WTC11 (cell line): ENCODE results near the gene LATS1. TPM values are rescaled to one million over a fixed set of nuclear protein-coding genes. Genes with fewer than 3 reads are reported as not detected.

ENCODE experiments used
- ATAC-seq: fragments of 200-7000 bp; cut with Tn5 transposase; 2 replicates; pipeline ENCODE4 v1.10.0; 2021; ENCODE audit warnings: mild to moderate bottlenecking, moderate library complexity
- CTCF ChIA-PET: fragments of 300-600 bp; sonication (Branson Sonifier 250); formaldehyde crosslinking; loops from one replicate; lab custom pipeline; 2021; ENCODE audit warnings: antibody characterized with exemption; lab: Charles Lee
- POLR2A ChIA-PET: fragments of 350-600 bp; sonication (Branson Sonifier 250); formaldehyde crosslinking; loops from one replicate; lab custom pipeline; 2021; ENCODE audit warnings: antibody characterized with exemption; lab: Charles Lee
- DNase-seq: peaks from one replicate; pipeline ENCODE4 v3.0.0; 2021; ENCODE audit warnings: low spot score
- H3K27ac Mint-ChIP-seq: 2 replicates; pipeline ENCODE4 v1.8.0; 2021; ENCODE audit warnings: mixed read lengths
- H3K27me3 Mint-ChIP-seq: 2 replicates; pipeline ENCODE4 v1.8.0; 2021; ENCODE audit warnings: low read depth, mild to moderate bottlenecking, moderate library complexity, mixed read lengths
- H3K36me3 Mint-ChIP-seq: 2 replicates; pipeline ENCODE4 v1.8.0; 2021; ENCODE audit warnings: mixed read lengths
- H3K4me1 Mint-ChIP-seq: 2 replicates; pipeline ENCODE4 v1.8.0; 2022; ENCODE audit warnings: mixed read lengths
- H3K4me3 Mint-ChIP-seq: 2 replicates; pipeline ENCODE4 v1.8.0; 2021; ENCODE audit warnings: mild to moderate bottlenecking, moderate library complexity, mixed read lengths
- H3K9me3 Mint-ChIP-seq: 2 replicates; pipeline ENCODE4 v1.8.0; 2021; ENCODE audit warnings: mixed read lengths
- ATF1 ChIP-seq: sonication (generic); formaldehyde crosslinking; IDR thresholded peaks from 2 replicates; pipeline ENCODE4 v1.8.1; 2023; ENCODE audit warnings: mild to moderate bottlenecking, moderate library complexity, missing genetic modification reagents
- FOXJ3 ChIP-seq: sonication (generic); formaldehyde crosslinking; IDR thresholded peaks from 2 replicates; pipeline ENCODE4 v1.9.0; 2021; ENCODE audit warnings: missing genetic modification reagents, mild to moderate bottlenecking, borderline replicate concordance
- FOXP1 ChIP-seq: sonication (generic); formaldehyde crosslinking; IDR thresholded peaks from 2 replicates; pipeline ENCODE4 v1.8.0; 2022; ENCODE audit warnings: missing genetic modification reagents, mild to moderate bottlenecking, moderate library complexity, borderline replicate concordance
- GABPB1 ChIP-seq: sonication (generic); formaldehyde crosslinking; IDR thresholded peaks from 2 replicates; pipeline ENCODE4 v1.8.1; 2023; ENCODE audit warnings: mild to moderate bottlenecking, missing genetic modification reagents
- GRHL2 ChIP-seq: fragments of 250-450 bp; sonication (Bioruptor Pico); IDR thresholded peaks from 2 replicates; pipeline ENCODE4 v1.8.0; 2022; ENCODE audit warnings: mild to moderate bottlenecking, moderate library complexity; ENCODE audit not compliant: insufficient replicate concordance, severe bottlenecking
- GTF2I ChIP-seq: fragments of 250-450 bp; sonication (Bioruptor Pico); conservative IDR thresholded peaks from 2 replicates; pipeline ENCODE4 v1.4.0; 2021; ENCODE audit warnings: mild to moderate bottlenecking
- NR3C1 ChIP-seq: sonication (generic); formaldehyde crosslinking; conservative IDR thresholded peaks from 2 replicates; pipeline ENCODE4 v1.8.1; 2023; ENCODE audit warnings: low read depth, mild to moderate bottlenecking, missing genetic modification reagents
- RELA ChIP-seq: sonication (generic); formaldehyde crosslinking; IDR thresholded peaks from 2 replicates; pipeline ENCODE4 v1.8.1; 2022; ENCODE audit warnings: missing genetic modification reagents, mild to moderate bottlenecking, borderline replicate concordance
- SP1 ChIP-seq: sonication (generic); formaldehyde crosslinking; conservative IDR thresholded peaks from 2 replicates; pipeline ENCODE4 v1.8.1; 2022; ENCODE audit warnings: missing genetic modification reagents
- TEAD1 ChIP-seq: sonication (generic); formaldehyde crosslinking; IDR thresholded peaks from 2 replicates; pipeline ENCODE4 v1.8.0; 2022; ENCODE audit warnings: mild to moderate bottlenecking, missing genetic modification reagents
- TP53 ChIP-seq: sonication (generic); formaldehyde crosslinking; IDR thresholded peaks from 2 replicates; pipeline ENCODE4 v1.8.1; 2023; ENCODE audit warnings: mild to moderate bottlenecking, missing genetic modification reagents
- ZNF232 ChIP-seq: sonication (generic); formaldehyde crosslinking; IDR thresholded peaks from 2 replicates; pipeline ENCODE4 v1.8.0; 2022; ENCODE audit warnings: mild to moderate bottlenecking, missing genetic modification reagents
- ZNF671 ChIP-seq: fragments of 250-450 bp; sonication (Bioruptor Pico); IDR thresholded peaks from 2 replicates; pipeline ENCODE4 v1.8.0; 2021; ENCODE audit warnings: mild to moderate bottlenecking
- total RNA-seq: library from RNA; stranded (reverse); gene quantifications from 3 replicates; pipeline ENCODE4 v1.2.3, GENCODE V29; 2021
- TF ChIP-seq, protein P1 (sequence below): sonication (generic); formaldehyde crosslinking; IDR thresholded peaks from 2 replicates; pipeline ENCODE4 v1.8.0; 2022; ENCODE audit warnings: mild to moderate bottlenecking, missing genetic modification reagents
- TF ChIP-seq, protein P2 (sequence below): fragments of 250-450 bp; sonication (Bioruptor Pico); IDR thresholded peaks from 2 replicates; pipeline ENCODE4 v1.9.0; 2021; ENCODE audit warnings: moderate library complexity, mild to moderate bottlenecking, inconsistent platforms, borderline replicate concordance
- TF ChIP-seq, protein P3 (sequence below): sonication (generic); formaldehyde crosslinking; conservative IDR thresholded peaks from 2 replicates; pipeline ENCODE4 v1.8.1; 2022; ENCODE audit warnings: mild to moderate bottlenecking, missing genetic modification reagents
- TF ChIP-seq, protein P4 (sequence below): sonication (generic); formaldehyde crosslinking; IDR thresholded peaks from 2 replicates; pipeline ENCODE4 v1.8.1; 2023; ENCODE audit warnings: mild to moderate bottlenecking, moderate library complexity, missing genetic modification reagents
- TF ChIP-seq, protein P5 (sequence below): sonication (generic); formaldehyde crosslinking; IDR thresholded peaks from 2 replicates; pipeline ENCODE4 v1.8.0; 2022; ENCODE audit warnings: mild to moderate bottlenecking, missing genetic modification reagents
- TF ChIP-seq, protein P6 (sequence below): fragments of 250-450 bp; sonication (Bioruptor Pico); IDR thresholded peaks from 2 replicates; pipeline ENCODE4 v1.9.0; 2021; ENCODE audit warnings: mild to moderate bottlenecking
- TF ChIP-seq, protein P7 (sequence below): sonication (generic); formaldehyde crosslinking; IDR thresholded peaks from 2 replicates; pipeline ENCODE4 v1.8.1; 2022; ENCODE audit warnings: low read depth, mild to moderate bottlenecking, moderate library complexity, missing genetic modification reagents, borderline replicate concordance
- TF ChIP-seq, protein P8 (sequence below): sonication (generic); formaldehyde crosslinking; IDR thresholded peaks from 2 replicates; pipeline ENCODE4 v1.8.0; 2022; ENCODE audit warnings: missing genetic modification reagents
- TF ChIP-seq, protein P9 (sequence below): sonication (generic); formaldehyde crosslinking; IDR thresholded peaks from 2 replicates; pipeline ENCODE4 v1.8.1; 2023; ENCODE audit warnings: mild to moderate bottlenecking, missing genetic modification reagents, moderate library complexity
- TF ChIP-seq, protein P10 (sequence below): fragments of 200-600 bp; IDR thresholded peaks from 2 replicates; pipeline ENCODE4 v1.8.0; 2022; ENCODE audit warnings: antibody characterized with exemption

The LATS1 gene
- total RNA-seq, 1 experiment from 2014 or later, result 24.2 TPM

DNA sequence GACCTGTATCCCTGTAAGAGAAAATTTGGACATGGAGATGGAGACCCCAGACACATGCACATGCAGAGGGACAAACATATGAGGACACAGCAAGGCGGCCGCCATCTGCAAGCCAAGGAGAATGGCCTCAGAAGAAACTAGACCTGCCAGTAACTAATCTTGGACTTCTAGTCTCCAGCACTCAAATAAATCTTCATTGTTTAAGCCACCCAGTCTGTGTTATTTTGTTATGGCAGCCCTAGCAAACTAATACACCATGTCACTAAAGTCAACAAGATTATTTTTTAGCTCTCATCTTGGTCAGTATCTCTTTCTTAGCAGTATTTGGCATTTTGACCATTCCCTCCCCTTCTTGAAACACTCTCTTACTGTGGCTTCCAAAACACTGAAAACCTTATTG, 26.7 kb downstream of the LATS1 start (continued):
- TF ChIP-seq GRHL2 (CRISPR knock-in tag), result no peak
- no peak for TF ChIP-seq GTF2I (CRISPR knock-in tag)
- TF ChIP-seq RELA, result no peak
- TF ChIP-seq, protein P1, sequence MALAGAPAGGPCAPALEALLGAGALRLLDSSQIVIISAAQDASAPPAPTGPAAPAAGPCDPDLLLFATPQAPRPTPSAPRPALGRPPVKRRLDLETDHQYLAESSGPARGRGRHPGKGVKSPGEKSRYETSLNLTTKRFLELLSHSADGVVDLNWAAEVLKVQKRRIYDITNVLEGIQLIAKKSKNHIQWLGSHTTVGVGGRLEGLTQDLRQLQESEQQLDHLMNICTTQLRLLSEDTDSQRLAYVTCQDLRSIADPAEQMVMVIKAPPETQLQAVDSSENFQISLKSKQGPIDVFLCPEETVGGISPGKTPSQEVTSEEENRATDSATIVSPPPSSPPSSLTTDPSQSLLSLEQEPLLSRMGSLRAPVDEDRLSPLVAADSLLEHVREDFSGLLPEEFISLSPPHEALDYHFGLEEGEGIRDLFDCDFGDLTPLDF, result no peak
- TF ChIP-seq, protein P2, sequence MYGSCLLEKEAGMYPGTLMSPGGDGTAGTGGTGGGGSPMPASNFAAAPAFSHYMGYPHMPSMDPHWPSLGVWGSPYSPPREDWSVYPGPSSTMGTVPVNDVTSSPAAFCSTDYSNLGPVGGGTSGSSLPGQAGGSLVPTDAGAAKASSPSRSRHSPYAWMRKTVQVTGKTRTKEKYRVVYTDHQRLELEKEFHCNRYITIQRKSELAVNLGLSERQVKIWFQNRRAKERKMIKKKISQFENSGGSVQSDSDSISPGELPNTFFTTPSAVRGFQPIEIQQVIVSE (CRISPR knock-in tag), result no peak
- TF ChIP-seq, protein P3, sequence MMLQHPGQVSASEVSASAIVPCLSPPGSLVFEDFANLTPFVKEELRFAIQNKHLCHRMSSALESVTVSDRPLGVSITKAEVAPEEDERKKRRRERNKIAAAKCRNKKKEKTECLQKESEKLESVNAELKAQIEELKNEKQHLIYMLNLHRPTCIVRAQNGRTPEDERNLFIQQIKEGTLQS (CRISPR knock-in tag), result no peak
- TF ChIP-seq, protein P4, sequence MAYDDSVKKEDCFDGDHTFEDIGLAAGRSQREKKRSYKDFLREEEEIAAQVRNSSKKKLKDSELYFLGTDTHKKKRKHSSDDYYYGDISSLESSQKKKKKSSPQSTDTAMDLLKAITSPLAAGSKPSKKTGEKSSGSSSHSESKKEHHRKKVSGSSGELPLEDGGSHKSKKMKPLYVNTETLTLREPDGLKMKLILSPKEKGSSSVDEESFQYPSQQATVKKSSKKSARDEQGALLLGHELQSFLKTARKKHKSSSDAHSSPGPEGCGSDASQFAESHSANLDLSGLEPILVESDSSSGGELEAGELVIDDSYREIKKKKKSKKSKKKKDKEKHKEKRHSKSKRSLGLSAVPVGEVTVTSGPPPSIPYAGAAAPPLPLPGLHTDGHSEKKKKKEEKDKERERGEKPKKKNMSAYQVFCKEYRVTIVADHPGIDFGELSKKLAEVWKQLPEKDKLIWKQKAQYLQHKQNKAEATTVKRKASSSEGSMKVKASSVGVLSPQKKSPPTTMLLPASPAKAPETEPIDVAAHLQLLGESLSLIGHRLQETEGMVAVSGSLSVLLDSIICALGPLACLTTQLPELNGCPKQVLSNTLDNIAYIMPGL (CRISPR knock-in tag), result no peak
- TF ChIP-seq, protein P5, sequence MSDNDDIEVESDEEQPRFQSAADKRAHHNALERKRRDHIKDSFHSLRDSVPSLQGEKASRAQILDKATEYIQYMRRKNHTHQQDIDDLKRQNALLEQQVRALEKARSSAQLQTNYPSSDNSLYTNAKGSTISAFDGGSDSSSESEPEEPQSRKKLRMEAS (CRISPR knock-in tag), result no peak
- TF ChIP-seq, protein P6, sequence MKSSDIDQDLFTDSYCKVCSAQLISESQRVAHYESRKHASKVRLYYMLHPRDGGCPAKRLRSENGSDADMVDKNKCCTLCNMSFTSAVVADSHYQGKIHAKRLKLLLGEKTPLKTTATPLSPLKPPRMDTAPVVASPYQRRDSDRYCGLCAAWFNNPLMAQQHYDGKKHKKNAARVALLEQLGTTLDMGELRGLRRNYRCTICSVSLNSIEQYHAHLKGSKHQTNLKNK (CRISPR knock-in tag), result no peak
- TF ChIP-seq NR3C1 (CRISPR knock-in tag), result no peak
- TF ChIP-seq, protein P7, sequence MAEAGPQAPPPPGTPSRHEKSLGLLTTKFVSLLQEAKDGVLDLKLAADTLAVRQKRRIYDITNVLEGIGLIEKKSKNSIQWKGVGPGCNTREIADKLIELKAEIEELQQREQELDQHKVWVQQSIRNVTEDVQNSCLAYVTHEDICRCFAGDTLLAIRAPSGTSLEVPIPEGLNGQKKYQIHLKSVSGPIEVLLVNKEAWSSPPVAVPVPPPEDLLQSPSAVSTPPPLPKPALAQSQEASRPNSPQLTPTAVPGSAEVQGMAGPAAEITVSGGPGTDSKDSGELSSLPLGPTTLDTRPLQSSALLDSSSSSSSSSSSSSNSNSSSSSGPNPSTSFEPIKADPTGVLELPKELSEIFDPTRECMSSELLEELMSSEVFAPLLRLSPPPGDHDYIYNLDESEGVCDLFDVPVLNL (CRISPR knock-in tag), result no peak
- TF ChIP-seq FOXP1, result no peak
- no peak for TF ChIP-seq SP1 (CRISPR knock-in tag)

DNA sequence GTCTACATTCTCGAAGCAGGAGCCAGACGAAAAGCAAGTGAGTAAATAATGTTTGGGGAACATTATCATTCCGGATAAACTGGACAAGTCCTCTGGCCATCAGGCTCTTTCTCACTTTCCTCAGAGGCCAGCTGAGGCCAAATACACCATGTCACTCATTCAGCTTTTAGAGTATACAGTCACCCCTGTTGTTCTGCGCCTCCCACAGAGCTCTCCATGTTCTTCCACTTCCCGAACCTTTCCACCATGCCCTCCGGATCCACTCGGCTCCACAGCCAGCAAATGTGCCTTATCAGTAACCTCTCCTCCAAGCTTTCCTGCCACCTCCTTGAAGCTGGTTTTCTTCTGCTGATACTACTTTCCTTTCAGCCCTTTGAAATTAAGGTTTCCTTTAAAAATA, 31.7 kb downstream of the LATS1 start:
- Mint-ChIP-seq H3K9me3 (no peaks in the 10 kb centered on the region), H3K4me1 (peaks cover 3% of the 10 kb centered on the region; the same call in 1 of the 2 replicates), H3K27me3 (no peaks in the 10 kb centered on the region), H3K36me3 (peaks cover 35% of the 10 kb centered on the region), H3K27ac (no peak overlapping the region; the same call in 1 of the 2 replicates), H3K4me3 (no peak overlapping the region)
- ChIA-PET CTCF (no interaction called here), POLR2A (interaction anchor here (0.5 kb wide), 1 partner anchor 58 kb away, joined by 3 read pairs; no protein-coding TSS in a partner anchor)
- TF ChIP-seq, protein P8, sequence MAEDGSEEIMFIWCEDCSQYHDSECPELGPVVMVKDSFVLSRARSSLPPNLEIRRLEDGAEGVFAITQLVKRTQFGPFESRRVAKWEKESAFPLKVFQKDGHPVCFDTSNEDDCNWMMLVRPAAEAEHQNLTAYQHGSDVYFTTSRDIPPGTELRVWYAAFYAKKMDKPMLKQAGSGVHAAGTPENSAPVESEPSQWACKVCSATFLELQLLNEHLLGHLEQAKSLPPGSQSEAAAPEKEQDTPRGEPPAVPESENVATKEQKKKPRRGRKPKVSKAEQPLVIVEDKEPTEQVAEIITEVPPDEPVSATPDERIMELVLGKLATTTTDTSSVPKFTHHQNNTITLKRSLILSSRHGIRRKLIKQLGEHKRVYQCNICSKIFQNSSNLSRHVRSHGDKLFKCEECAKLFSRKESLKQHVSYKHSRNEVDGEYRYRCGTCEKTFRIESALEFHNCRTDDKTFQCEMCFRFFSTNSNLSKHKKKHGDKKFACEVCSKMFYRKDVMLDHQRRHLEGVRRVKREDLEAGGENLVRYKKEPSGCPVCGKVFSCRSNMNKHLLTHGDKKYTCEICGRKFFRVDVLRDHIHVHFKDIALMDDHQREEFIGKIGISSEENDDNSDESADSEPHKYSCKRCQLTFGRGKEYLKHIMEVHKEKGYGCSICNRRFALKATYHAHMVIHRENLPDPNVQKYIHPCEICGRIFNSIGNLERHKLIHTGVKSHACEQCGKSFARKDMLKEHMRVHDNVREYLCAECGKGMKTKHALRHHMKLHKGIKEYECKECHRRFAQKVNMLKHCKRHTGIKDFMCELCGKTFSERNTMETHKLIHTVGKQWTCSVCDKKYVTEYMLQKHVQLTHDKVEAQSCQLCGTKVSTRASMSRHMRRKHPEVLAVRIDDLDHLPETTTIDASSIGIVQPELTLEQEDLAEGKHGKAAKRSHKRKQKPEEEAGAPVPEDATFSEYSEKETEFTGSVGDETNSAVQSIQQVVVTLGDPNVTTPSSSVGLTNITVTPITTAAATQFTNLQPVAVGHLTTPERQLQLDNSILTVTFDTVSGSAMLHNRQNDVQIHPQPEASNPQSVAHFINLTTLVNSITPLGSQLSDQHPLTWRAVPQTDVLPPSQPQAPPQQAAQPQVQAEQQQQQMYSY (CRISPR knock-in tag), result no peak
- TF ChIP-seq GABPB1 (CRISPR knock-in tag) (no peak), ZNF671 (CRISPR knock-in tag) (no peak), ZNF232 (CRISPR knock-in tag) (no peak), ATF1 (no peak), TEAD1 (CRISPR knock-in tag) (no peak), FOXJ3 (CRISPR knock-in tag) (no peak), TP53 (no peak)
- TF ChIP-seq, protein P9, sequence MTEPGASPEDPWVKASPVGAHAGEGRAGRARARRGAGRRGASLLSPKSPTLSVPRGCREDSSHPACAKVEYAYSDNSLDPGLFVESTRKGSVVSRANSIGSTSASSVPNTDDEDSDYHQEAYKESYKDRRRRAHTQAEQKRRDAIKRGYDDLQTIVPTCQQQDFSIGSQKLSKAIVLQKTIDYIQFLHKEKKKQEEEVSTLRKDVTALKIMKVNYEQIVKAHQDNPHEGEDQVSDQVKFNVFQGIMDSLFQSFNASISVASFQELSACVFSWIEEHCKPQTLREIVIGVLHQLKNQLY (CRISPR knock-in tag), result no peak
- TF ChIP-seq, protein P6 (CRISPR knock-in tag), result no peak
- TF ChIP-seq, protein P10, sequence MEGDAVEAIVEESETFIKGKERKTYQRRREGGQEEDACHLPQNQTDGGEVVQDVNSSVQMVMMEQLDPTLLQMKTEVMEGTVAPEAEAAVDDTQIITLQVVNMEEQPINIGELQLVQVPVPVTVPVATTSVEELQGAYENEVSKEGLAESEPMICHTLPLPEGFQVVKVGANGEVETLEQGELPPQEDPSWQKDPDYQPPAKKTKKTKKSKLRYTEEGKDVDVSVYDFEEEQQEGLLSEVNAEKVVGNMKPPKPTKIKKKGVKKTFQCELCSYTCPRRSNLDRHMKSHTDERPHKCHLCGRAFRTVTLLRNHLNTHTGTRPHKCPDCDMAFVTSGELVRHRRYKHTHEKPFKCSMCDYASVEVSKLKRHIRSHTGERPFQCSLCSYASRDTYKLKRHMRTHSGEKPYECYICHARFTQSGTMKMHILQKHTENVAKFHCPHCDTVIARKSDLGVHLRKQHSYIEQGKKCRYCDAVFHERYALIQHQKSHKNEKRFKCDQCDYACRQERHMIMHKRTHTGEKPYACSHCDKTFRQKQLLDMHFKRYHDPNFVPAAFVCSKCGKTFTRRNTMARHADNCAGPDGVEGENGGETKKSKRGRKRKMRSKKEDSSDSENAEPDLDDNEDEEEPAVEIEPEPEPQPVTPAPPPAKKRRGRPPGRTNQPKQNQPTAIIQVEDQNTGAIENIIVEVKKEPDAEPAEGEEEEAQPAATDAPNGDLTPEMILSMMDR, result no peak
- ATAC-seq, result no peak
- DNase-seq, result no peak
